Stomach (tissue), 9 donors: Measurements from ENCODE around the gene DLG2. TPM values are rescaled to one million over a fixed set of nuclear protein-coding genes. Genes with fewer than 3 reads are reported as not detected.

Experiments used
- DNase-seq, 2 donors: peaks; one replicate each; pipeline versions ENCODE4 v3.0.0 to v3.0.0-alpha.2; 2013 to 2019
- H3K27ac ChIP-seq, 5 donors: fragments of 200-600 bp in 4 of 5; sonication (generic) in 4 of 5; one replicate each; pipeline ENCODE4 v1.5.1; 2013 to 2019; ENCODE audit warnings: mild to moderate bottlenecking in 1 of 5, moderate library complexity in 1 of 5
- H3K27me3 ChIP-seq, 3 donors: fragments of 200-600 bp; sonication (generic); one replicate each; pipeline ENCODE4 v1.5.1; 2017 to 2019; ENCODE audit warnings: mixed run types in 1 of 3
- H3K36me3 ChIP-seq, 4 donors: fragments of 200-600 bp; sonication (generic); 1 replicate in 3 of 4; 2 replicates in 1 of 4; pipeline ENCODE4 v1.5.1; 2016 to 2019
- H3K4me1 ChIP-seq, 4 donors: fragments of 200-600 bp; sonication (generic); one replicate each; pipeline ENCODE4 v1.5.1; 2016 to 2019
- H3K4me3 ChIP-seq, 4 donors: fragments of 200-600 bp; sonication (generic) in 3 of 4; one replicate each; pipeline ENCODE4 v1.5.1; 2016 to 2019; ENCODE audit warnings: mild to moderate bottlenecking in 1 of 4
- H3K9me3 ChIP-seq, 4 donors: fragments of 200-600 bp; sonication (generic); one replicate each; pipeline ENCODE4 v1.5.1; 2016 to 2019
- CTCF ChIP-seq, 7 experiments: fragments of 450-650 bp in 4 of 7; fragments of 200-600 bp in 3 of 7; sonication (generic) in 3 of 7; IDR thresholded peaks; one replicate each; pipeline ENCODE4 v1.5.1; 2016 to 2019; ENCODE audit warnings: antibody characterized with exemption in 7 of 7, control low read depth in 2 of 7, mild to moderate bottlenecking in 1 of 7
- EP300 ChIP-seq: sonication (generic); formaldehyde crosslinking; IDR thresholded peaks from one replicate; pipeline ENCODE4 v1.6.1; 2017; ENCODE audit warnings: antibody characterized with exemption
- POLR2A ChIP-seq, 4 donors: fragments of 450-650 bp; IDR thresholded peaks; one replicate each; pipeline ENCODE4 v1.6.1; 2016; ENCODE audit warnings: antibody characterized with exemption in 4 of 4, control low read depth in 2 of 4, mild to moderate bottlenecking in 1 of 4, moderate library complexity in 1 of 4
- POLR2AphosphoS5 ChIP-seq, 3 donors: sonication (generic); formaldehyde crosslinking; IDR thresholded peaks; one replicate each; pipeline ENCODE4 v1.6.1; 2016; ENCODE audit warnings: antibody characterized with exemption in 3 of 3
- WGBS, 5 donors: extraction: QIAGEN DNeasy Blood & Tissue Kit in 3 of 5; methylation state at CpG; one replicate each; pipeline versions ENCODE4 v1.1.5 to v1.1.7; 2013 to 2018; 5-methylcytosine and 5-hydroxymethylcytosine counted together
- intact Hi-C: fragments of 100-400 bp; cut with DNase I; formaldehyde crosslinking; loops from one replicate; pipeline ENCODE4 v1.15.1; 2023; ENCODE audit warnings: low total_unique reads
- polyA plus RNA-seq, 3 donors: library from polyadenylated mRNA; stranded (reverse); fragments of 200-250 nt; gene quantifications; one replicate each; pipeline ENCODE4 v1.2.3, GENCODE V29; 2013
- total RNA-seq, 5 donors: library from RNA; depleted of rRNA; stranded (reverse); fragments of >200 nt; gene quantifications; one replicate each; pipeline versions ENCODE4 v1.1.0 to v1.2.3, GENCODE V29; 2014 to 2016
- donor health status: healthy with polysubstance abuse.
- donor health status: Bipolar disorder and iron deficiency.
- donor health status: healthy.

DLG2 gene
- total and polyA plus RNA-seq, 8 donors, result 1.3 to 19.1 (median 3.5) TPM

GRCh38 chr11:84384731-84385130 is 1242.4 kb downstream of the DLG2 start:
- H3K27me3 ChIP-seq, result no peaks in the 10 kb centered on the region
- no peak overlapping the region for H3K4me3 ChIP-seq
- H3K4me1 ChIP-seq, result no peaks in the 10 kb centered on the region
- H3K27ac ChIP-seq, result no peak overlapping the region
- peak; percentile 57 to 78 for DNase-seq
- intact Hi-C loops, result no loop called here
- H3K9me3 ChIP-seq, result no peaks in the 10 kb centered on the region
- H3K36me3 ChIP-seq, result no peaks in the 10 kb centered on the region
- TF ChIP-seq POLR2AphosphoS5 (IDR thresholded peaks at IDR 0.05), result no peak
- no peak for TF ChIP-seq EP300
- no peak for TF ChIP-seq POLR2A (IDR thresholded peaks at IDR 0.05)
- peak in 4 of 7 experiments; percentile 54 to 73 (median 66) for TF ChIP-seq CTCF (IDR thresholded peaks at IDR 0.05)

GRCh38 chr11:84383576-84383975 is 1243.6 kb downstream of the DLG2 start:
- Histone ChIP-seq H3K4me1 (no peaks in the 10 kb centered on the region), H3K36me3 (no peaks in the 10 kb centered on the region), H3K9me3 (no peaks in the 10 kb centered on the region), H3K27me3 (no peaks in the 10 kb centered on the region), H3K27ac (no peak overlapping the region), H3K4me3 (no peak overlapping the region)
- TF ChIP-seq EP300 (no peak), POLR2AphosphoS5 (IDR thresholded peaks at IDR 0.05) (no peak), CTCF (IDR thresholded peaks at IDR 0.05) (no peak), POLR2A (IDR thresholded peaks at IDR 0.05) (no peak)
- intact Hi-C loops, result no loop called here
- WGBS, 5 donors, result 73 to 90% (median 86%) methylated on average over 2 of the region's 2 CpGs
- peak in 1 of 2 donors; percentile 70 for DNase-seq

GRCh38 chr11:84381666-84382065 is 1245.5 kb downstream of the DLG2 start:
- Histone ChIP-seq H3K4me3 (no peak overlapping the region), H3K9me3 (no peaks in the 10 kb centered on the region), H3K4me1 (no peaks in the 10 kb centered on the region), H3K27me3 (no peaks in the 10 kb centered on the region), H3K36me3 (no peaks in the 10 kb centered on the region), H3K27ac (no peak overlapping the region)
- intact Hi-C loops, result no loop called here
- WGBS, 5 donors, result 13 to 41% (median 22%) methylated on average over 1 of the region's 1 CpG
- TF ChIP-seq EP300, result no peak
- no peak for TF ChIP-seq POLR2A (IDR thresholded peaks at IDR 0.05)
- TF ChIP-seq POLR2AphosphoS5 (IDR thresholded peaks at IDR 0.05), result no peak
- TF ChIP-seq CTCF (IDR thresholded peaks at IDR 0.05), result no peak
- no peak for DNase-seq

GRCh38 chr11:84372381-84372950 is 1254.7 kb downstream of the DLG2 start:
- Histone ChIP-seq H3K9me3 (no peaks in the 10 kb centered on the region), H3K4me1 (no peaks in the 10 kb centered on the region), H3K4me3 (no peak overlapping the region), H3K27me3 (no peaks in the 10 kb centered on the region), H3K27ac (no peak overlapping the region), H3K36me3 (no peaks in the 10 kb centered on the region)
- DNase-seq, result no peak
- 51 to 65% (median 60%) methylated on average over 2 of the region's 2 CpGs for WGBS, 5 donors
- TF ChIP-seq EP300 (no peak), POLR2AphosphoS5 (IDR thresholded peaks at IDR 0.05) (no peak), CTCF (IDR thresholded peaks at IDR 0.05) (no peak), POLR2A (IDR thresholded peaks at IDR 0.05) (no peak)
- intact Hi-C loops, result no loop called here
